ENCODE data around the gene MRTO4. TPM values are rescaled to one million over a fixed set of nuclear protein-coding genes. Genes with fewer than 3 reads are reported as not detected.

The MRTO4 gene
- total RNA-seq, 4 donors from 2014 or later = 16.0 to 19.5 (median 17.5) TPM

- no peaks in the 10 kb centered on the region for H3K9me3 ChIP-seq
- peaks cover 0 to under 1% of the 10 kb centered on the region in 2 donors for H3K36me3 ChIP-seq
- H3K27me3 ChIP-seq = no peaks in the 10 kb centered on the region
- intact Hi-C loops (cut with DNase I) = no loop called here
- peaks cover 7 to 20% of the 10 kb centered on the region in 2 donors for H3K4me1 ChIP-seq
- no peak for TF ChIP-seq CTCF (IDR thresholded peaks at IDR 0.05)
- TF ChIP-seq POLR2A (IDR thresholded peaks at IDR 0.05) = no peak
- no peak overlapping the region for H3K4me3 ChIP-seq (replicated peaks in 1 of 3)
- 93 to 94% methylated on average over 1 of the region's 1 CpG for WGBS, 2 donors
- no peak for DNase-seq
- H3K27ac ChIP-seq = no peak overlapping the region
Measured at GRCh38 chr1:19205403-19205802, 46.2 kb upstream of the MRTO4 start.

DNA sequence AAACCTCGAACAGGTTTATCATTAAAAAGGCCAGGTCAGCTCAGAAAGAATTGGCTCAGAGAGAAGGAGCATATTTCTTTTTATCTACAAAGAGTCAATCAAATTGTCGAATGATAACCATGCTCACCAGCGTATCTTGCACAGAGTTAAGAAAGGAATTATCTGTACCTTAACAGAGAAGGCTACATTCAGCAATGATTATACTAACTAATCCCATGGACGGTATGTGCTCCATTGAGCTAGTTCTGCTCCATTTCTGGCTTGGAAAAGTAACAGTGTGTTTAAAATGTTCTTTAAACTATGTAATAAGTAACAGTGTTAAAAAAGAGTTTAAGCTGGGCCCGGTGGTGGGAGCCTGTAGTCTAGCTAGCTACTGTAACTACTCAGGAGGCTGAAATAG lies 45.8 kb upstream of the MRTO4 start:
- H3K27ac ChIP-seq = no peak overlapping the region
- H3K27me3 ChIP-seq = no peaks in the 10 kb centered on the region
- 91 to 92% methylated on average over 5 of the region's 5 CpGs for WGBS, 2 donors
- peaks cover 9 to 21% of the 10 kb centered on the region in 2 donors for H3K4me1 ChIP-seq
- H3K9me3 ChIP-seq = no peaks in the 10 kb centered on the region
- TF ChIP-seq POLR2A (IDR thresholded peaks at IDR 0.05) (no peak), CTCF (IDR thresholded peaks at IDR 0.05) (no peak)
- no peak overlapping the region for H3K4me3 ChIP-seq (replicated peaks in 1 of 3)
- DNase-seq = no peak
- no peaks in the 10 kb centered on the region for H3K36me3 ChIP-seq
- intact Hi-C loops (cut with DNase I) = no loop called here

- H3K27me3 ChIP-seq = no peaks in the 10 kb centered on the region
- TF ChIP-seq POLR2A (IDR thresholded peaks at IDR 0.05) (no peak), CTCF (IDR thresholded peaks at IDR 0.05) (no peak)
- peaks cover 19 to 32% of the 10 kb centered on the region in 2 donors for H3K4me1 ChIP-seq
- no peaks in the 10 kb centered on the region for H3K9me3 ChIP-seq
- no peak overlapping the region for H3K4me3 ChIP-seq (replicated peaks in 1 of 3)
- WGBS, 2 donors = 81 to 83% methylated on average over 3 of the region's 3 CpGs
- DNase-seq = no peak
- intact Hi-C loops (cut with DNase I) = no loop called here
- H3K36me3 ChIP-seq = no peaks in the 10 kb centered on the region
- H3K27ac ChIP-seq = no peak overlapping the region
Measured at GRCh38 chr1:19206947-19207346, 44.7 kb upstream of the MRTO4 start.

DNA sequence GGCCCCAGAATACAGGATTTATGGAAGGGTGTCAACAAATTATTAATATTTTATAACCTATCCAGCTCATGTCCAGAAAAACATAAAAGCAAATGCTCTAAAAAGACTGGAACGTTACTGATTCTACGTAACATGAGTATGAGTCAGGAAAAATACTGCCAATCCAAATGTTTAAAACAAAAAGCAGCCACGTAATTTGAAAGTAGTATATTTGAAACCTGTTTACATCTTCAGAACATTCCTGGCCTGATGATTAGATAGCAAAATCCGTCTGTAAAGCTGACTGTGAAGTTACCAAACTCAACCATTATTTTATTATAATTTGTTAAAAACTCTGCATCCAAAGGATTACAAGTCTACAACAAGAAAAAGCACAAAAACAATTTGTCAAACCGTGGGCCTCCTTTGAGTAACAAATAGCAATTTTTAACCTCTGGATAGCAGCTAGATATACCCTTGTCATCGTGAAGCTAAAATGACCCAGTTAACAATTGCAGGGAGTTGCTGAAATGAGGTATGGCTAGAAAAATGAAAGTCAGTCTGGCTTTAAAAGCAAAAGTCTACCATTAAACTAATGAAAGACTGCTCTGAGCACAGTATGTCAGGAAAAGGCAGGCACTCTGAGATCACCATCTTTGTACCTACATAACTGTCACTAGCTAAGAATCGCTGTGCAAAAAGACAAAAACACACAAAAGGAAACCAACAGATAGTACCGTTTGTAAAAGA lies 42.7 kb upstream of the MRTO4 start:
- Histone ChIP-seq H3K27me3 (no peaks in the 10 kb centered on the region), H3K4me3 (replicated peaks in 1 of 3) (peak overlapping the region; percentile 54 to 91 (median 79)), H3K36me3 (no peaks in the 10 kb centered on the region), H3K27ac (peak overlapping the region in 2 of 3 donors; percentile 89 to 92), H3K9me3 (no peaks in the 10 kb centered on the region), H3K4me1 (peaks cover 19% of the 10 kb centered on the region in 2 donors)
- TF ChIP-seq POLR2A (IDR thresholded peaks at IDR 0.05) (no peak), CTCF (IDR thresholded peaks at IDR 0.05) (no peak)
- intact Hi-C loops (cut with DNase I) = no loop called here
- WGBS, 2 donors = 32 to 44% methylated on average over 8 of the region's 8 CpGs
- no peak for DNase-seq

DNA sequence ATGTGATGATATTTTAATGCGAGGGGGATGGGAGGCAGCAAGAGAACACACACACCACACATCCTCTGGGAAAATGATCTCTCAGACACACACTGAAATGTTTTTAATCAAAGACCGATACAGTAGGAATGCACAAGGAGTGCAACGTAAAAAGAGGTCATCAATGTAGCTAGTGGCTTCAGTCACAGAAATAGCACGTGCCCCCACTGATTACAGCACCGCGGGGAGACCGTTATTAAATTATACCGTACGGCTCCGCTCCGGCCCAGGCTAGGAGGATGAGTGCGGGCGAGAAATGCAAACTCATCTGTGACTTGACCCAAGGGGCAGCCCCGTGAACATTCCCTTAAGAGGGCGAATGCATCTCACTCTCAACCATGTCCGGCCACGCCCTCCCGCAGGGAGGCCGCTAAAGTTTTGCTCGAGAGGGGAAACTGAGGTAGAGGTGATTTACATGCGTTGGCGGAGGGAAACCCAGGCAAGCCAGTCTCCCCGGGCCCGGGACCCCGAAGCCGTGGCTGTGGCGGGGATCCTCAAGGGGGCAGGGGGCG lies 42.1 kb upstream of the MRTO4 start:
- intact Hi-C loops (cut with DNase I) = no loop called here
- peak; percentile 44 to 49 for DNase-seq
- peaks cover 15 to 19% of the 10 kb centered on the region in 2 donors for H3K4me1 ChIP-seq
- H3K27me3 ChIP-seq = no peaks in the 10 kb centered on the region
- 0 to 1% methylated on average over 11 to 22 of the region's 28 CpGs for WGBS, 2 donors
- no peaks in the 10 kb centered on the region for H3K36me3 ChIP-seq
- H3K27ac ChIP-seq = peak overlapping the region; percentile 77 to 92 (median 89)
- peak overlapping the region; percentile 54 to 91 (median 79) for H3K4me3 ChIP-seq (replicated peaks in 1 of 3)
- H3K9me3 ChIP-seq = no peaks in the 10 kb centered on the region
- TF ChIP-seq CTCF (IDR thresholded peaks at IDR 0.05) (peak in 1 of 6 experiments; percentile 6), POLR2A (IDR thresholded peaks at IDR 0.05) (no peak)
